ENCODE results near the gene CHCHD2. TPM values are rescaled to one million over a fixed set of nuclear protein-coding genes. Genes with fewer than 3 reads are reported as not detected.

Gene CHCHD2
- total and polyA plus RNA-seq, 2 of the 8 experiments (the other 6 are each of a cell fraction or from before 2014, with no cell fraction given): 112 to 300 TPM

- no peak for TF ChIP-seq RAD21 (IDR thresholded peaks at IDR 0.05 in 1 of 2, conservative IDR thresholded peaks at IDR 0.05 in 1 of 2; ENCODE audit: low read depth in 2 of 2, low read length in 2 of 2)
- TF ChIP-seq E2F6 (IDR thresholded peaks at IDR 0.05): no peak
- no peak for TF ChIP-seq CHD2 (IDR thresholded peaks at IDR 0.05; ENCODE audit: low read length)
- TF ChIP-seq SRF (IDR thresholded peaks at IDR 0.05; ENCODE audit: low read depth, low read length): no peak
- TF ChIP-seq GABPA (IDR thresholded peaks at IDR 0.05; ENCODE audit: borderline replicate concordance, insufficient read depth, low read length): no peak
- TF ChIP-seq SIX5 (IDR thresholded peaks at IDR 0.05; ENCODE audit: low read depth, low read length): no peak
- no peak for TF ChIP-seq SUZ12 (IDR thresholded peaks at IDR 0.05; ENCODE audit: low read length)
- TF ChIP-seq NRF1 (IDR thresholded peaks at IDR 0.05; ENCODE audit: low read depth, low read length): no peak
Observed at GRCh38 chr7:56077681-56078080, 28.6 kb downstream of the CHCHD2 start (continued).

All from H1 (cell line).